Panc1 (cell line): ENCODE results near the gene PIN1.

Source experiments
- POLR2AphosphoS5 ChIP-seq: IDR thresholded peaks from 2 replicates; pipeline ENCODE4 v1.6.1; 2012; ENCODE audit warnings: mild to moderate bottlenecking, low read depth, low read length, moderate library complexity
- REST ChIP-seq, 2 experiments: IDR thresholded peaks; 2 replicates each; pipeline ENCODE4 v1.6.1; 2011 to 2012; ENCODE audit warnings: low read depth in 2 of 2, control low read depth in 1 of 2, low read length in 1 of 2, mild to moderate bottlenecking in 1 of 2, moderate library complexity in 1 of 2; ENCODE audit not compliant: insufficient read depth in 1 of 2
- TCF7L2 ChIP-seq: IDR thresholded peaks from 2 replicates; pipeline ENCODE4 v1.6.1; 2011; ENCODE audit warnings: mild to moderate bottlenecking, low read depth, low read length, inconsistent platforms
- TF ChIP-seq, protein P1 (sequence below): fragments of 450-650 bp; IDR thresholded peaks from 2 replicates; pipeline ENCODE4 v1.5.1; 2017; ENCODE audit warnings: mild to moderate bottlenecking

DNA sequence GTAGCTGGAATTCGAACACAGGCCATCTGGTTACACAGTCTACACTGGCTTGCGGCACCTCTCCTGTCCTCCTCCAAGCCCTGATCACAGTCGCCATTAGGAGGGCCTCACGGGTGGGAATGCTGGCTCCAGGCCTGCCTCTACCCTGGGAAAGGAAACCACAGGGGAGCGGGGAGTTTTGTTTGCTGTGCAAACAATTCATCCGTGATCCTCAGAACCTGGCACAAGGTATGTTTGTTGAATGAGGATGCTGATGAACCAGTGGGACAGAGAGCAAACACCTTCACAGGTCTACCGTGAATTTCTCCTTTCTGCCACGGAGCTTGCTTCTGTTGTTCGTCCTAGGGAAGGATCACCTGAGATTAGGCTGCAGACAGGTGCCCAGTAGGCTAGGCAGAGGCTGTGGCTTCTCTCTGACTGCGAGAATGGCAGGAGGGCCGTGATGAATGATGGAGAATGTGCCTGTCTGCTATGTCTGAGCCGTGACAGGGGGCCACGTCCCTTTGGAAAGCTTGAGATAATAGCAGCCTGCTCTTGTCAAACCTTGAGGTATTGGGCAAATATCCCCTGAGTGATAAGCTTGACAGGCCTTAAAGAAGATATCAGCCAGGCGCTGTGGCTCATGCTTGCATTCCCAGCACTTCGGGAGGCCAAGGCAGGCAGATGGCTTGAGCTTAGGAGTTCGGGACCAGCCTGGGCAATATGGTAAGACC is 36.7 kb downstream of the PIN1 start:
- TF ChIP-seq, protein P1, sequence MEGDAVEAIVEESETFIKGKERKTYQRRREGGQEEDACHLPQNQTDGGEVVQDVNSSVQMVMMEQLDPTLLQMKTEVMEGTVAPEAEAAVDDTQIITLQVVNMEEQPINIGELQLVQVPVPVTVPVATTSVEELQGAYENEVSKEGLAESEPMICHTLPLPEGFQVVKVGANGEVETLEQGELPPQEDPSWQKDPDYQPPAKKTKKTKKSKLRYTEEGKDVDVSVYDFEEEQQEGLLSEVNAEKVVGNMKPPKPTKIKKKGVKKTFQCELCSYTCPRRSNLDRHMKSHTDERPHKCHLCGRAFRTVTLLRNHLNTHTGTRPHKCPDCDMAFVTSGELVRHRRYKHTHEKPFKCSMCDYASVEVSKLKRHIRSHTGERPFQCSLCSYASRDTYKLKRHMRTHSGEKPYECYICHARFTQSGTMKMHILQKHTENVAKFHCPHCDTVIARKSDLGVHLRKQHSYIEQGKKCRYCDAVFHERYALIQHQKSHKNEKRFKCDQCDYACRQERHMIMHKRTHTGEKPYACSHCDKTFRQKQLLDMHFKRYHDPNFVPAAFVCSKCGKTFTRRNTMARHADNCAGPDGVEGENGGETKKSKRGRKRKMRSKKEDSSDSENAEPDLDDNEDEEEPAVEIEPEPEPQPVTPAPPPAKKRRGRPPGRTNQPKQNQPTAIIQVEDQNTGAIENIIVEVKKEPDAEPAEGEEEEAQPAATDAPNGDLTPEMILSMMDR: no peak
- no peak for TF ChIP-seq POLR2AphosphoS5
- no peak for TF ChIP-seq REST (IDR thresholded peaks at IDR 0.05; ENCODE audit: insufficient read depth in 1 of 2, low read depth in 2 of 2, low read length in 1 of 2)
- no peak for TF ChIP-seq TCF7L2
